Panc1 (cell line): Measurements from ENCODE around the gene CCDC86. TPM values are rescaled to one million over a fixed set of nuclear protein-coding genes. Genes with fewer than 3 reads are reported as not detected.

Experiments used
- ATAC-seq: fragments of 200-7000 bp; cut with Tn5 transposase; 2 replicates; pipeline ENCODE4 v1.9.1; 2020; ENCODE audit warnings: mild to moderate bottlenecking, moderate library complexity
- BruUV-seq: library from RNA; stranded (reverse); fragments of 400-500 nt; replicated peaks from 2 replicates; lab custom pipeline; 2021; lab: Mats Ljungman, UMichigan
- CTCF ChIA-PET: fragments of 300-600 bp; sonication (Branson Sonifier 250); formaldehyde crosslinking; loops from one replicate; lab custom pipeline; 2022; ENCODE audit warnings: antibody characterized with exemption; lab: Charles Lee
- POLR2A ChIA-PET: fragments of 300-600 bp; sonication (Branson Sonifier 250); formaldehyde crosslinking; loops from one replicate; lab custom pipeline; 2022; ENCODE audit warnings: antibody characterized with exemption; lab: Charles Lee
- DNase-seq: peaks from one replicate; pipeline ENCODE4 v3.0.0-alpha.2; 2010; ENCODE audit warnings: low read depth, low spot score
- H3K27ac ChIP-seq: 2 replicates; pipeline ENCODE4 v1.5.1; 2011; ENCODE audit warnings: mild to moderate bottlenecking, low read length, inconsistent platforms
- H3K27me3 ChIP-seq: fragments of 200-500 bp; sonication (Bioruptor generic); 2 replicates; pipeline ENCODE4 v1.6.0; 2014; ENCODE audit warnings: low read length, inconsistent platforms; ENCODE audit not compliant: control insufficient read depth, insufficient read depth
- H3K36me3 ChIP-seq: fragments of 200-500 bp; sonication (Bioruptor generic); 2 replicates; pipeline ENCODE4 v1.5.1; 2014; ENCODE audit warnings: inconsistent platforms, mild to moderate bottlenecking, low read length, moderate library complexity; ENCODE audit not compliant: control insufficient read depth, insufficient read depth
- H3K4me1 ChIP-seq: 2 replicates; pipeline ENCODE4 v1.5.1; 2011; ENCODE audit warnings: inconsistent platforms, mild to moderate bottlenecking, low read length, moderate library complexity; ENCODE audit not compliant: control insufficient read depth, insufficient read depth
- H3K4me3 ChIP-seq, 2 experiments: 2 replicates each; pipeline ENCODE4 v1.5.1; 2011 to 2012; ENCODE audit warnings: low read depth in 2 of 2, low read length in 2 of 2, mild to moderate bottlenecking in 2 of 2, inconsistent platforms in 1 of 2, moderate library complexity in 1 of 2
- H3K9me3 ChIP-seq: fragments of 200-500 bp; sonication (Bioruptor generic); 2 replicates; pipeline ENCODE4 v1.5.1; 2014; ENCODE audit warnings: low read depth, mild to moderate bottlenecking, inconsistent platforms, low read length, moderate library complexity; ENCODE audit not compliant: control insufficient read depth, insufficient read depth
- CTCF ChIP-seq: fragments of 450-650 bp; IDR thresholded peaks from 2 replicates; pipeline ENCODE4 v1.5.1; 2017; ENCODE audit warnings: mild to moderate bottlenecking
- POLR2AphosphoS5 ChIP-seq: IDR thresholded peaks from 2 replicates; pipeline ENCODE4 v1.6.1; 2012; ENCODE audit warnings: mild to moderate bottlenecking, low read depth, low read length, moderate library complexity
- REST ChIP-seq, 2 experiments: IDR thresholded peaks; 2 replicates each; pipeline ENCODE4 v1.6.1; 2011 to 2012; ENCODE audit warnings: low read depth in 2 of 2, control low read depth in 1 of 2, low read length in 1 of 2, mild to moderate bottlenecking in 1 of 2, moderate library complexity in 1 of 2; ENCODE audit not compliant: insufficient read depth in 1 of 2
- SIN3A ChIP-seq: IDR thresholded peaks from 2 replicates; pipeline ENCODE4 v1.6.1; 2012; ENCODE audit warnings: low read depth, mild to moderate bottlenecking, low read length, moderate library complexity, borderline replicate concordance; ENCODE audit not compliant: insufficient read depth
- TCF7L2 ChIP-seq: IDR thresholded peaks from 2 replicates; pipeline ENCODE4 v1.6.1; 2011; ENCODE audit warnings: mild to moderate bottlenecking, low read depth, low read length, inconsistent platforms
- in situ Hi-C: cut with HindIII; loops from 2 replicates; pipeline ENCODE4 v1.10.0; 2016; ENCODE audit warnings: low sequenced_read_pairs, low pct_unique_long_range_greater_than_20kb
- intact Hi-C: fragments of 100-400 bp; cut with micrococcal nuclease; formaldehyde crosslinking; loops from one replicate; pipeline ENCODE4 v1.10.0; 2022; ENCODE audit not compliant: unreplicated experiment
- total RNA-seq: library from RNA; stranded (reverse); gene quantifications from one replicate; pipeline ENCODE4 v1.2.1, GENCODE V29; 2021; ENCODE audit not compliant: unreplicated experiment

CCDC86 gene
- total RNA-seq, 1 experiment from 2014 or later = 70.2 TPM

DNA sequence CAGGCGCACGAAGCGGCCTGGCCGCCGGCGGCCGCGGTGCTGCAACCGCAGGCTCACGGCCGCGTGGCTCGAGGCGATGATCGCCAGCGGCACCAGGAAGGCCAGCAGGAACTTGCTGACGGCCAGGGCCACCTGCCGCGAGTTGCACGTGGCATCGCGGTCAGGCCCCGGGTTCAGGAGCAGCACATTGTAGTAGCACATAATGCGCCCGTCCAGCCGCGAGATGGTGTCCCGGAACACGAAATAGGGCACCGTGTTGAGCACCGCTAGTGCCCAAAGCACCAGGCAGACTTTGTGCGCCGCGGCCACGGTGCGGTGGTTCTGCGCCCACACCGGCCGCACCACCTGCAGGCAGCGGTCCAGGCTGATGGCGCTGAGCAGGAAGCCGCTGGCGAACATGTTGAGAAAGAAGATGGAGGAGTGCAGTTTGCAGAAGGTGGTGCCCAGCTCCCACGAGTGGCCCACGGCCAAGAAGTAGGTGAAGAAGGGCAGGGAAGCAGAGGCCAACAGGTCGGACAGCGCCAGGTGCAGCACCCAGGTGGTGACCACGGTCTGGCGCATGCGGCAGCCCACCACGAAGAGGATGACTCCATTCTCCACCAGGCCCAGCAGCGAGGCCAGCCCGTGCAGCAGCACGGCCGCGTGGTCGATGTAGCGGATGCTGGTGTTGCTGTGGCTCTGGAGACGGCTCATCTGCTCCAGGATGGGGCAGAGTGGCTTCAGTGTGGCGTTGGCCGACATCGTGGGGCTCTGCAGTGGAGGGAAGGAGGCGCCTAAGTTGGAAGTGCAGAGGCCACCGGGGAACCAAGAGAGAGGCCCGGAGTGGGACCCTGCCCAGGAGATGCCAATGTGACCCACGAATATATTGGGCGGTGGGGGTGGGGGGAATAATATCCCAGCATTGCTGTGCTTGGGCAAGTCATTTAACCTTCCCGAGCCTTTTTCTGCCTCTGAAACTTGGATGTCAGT is 11.4 kb downstream of the CCDC86 start:
- TF ChIP-seq CTCF (no peak), SIN3A (no peak), TCF7L2 (no peak), REST (IDR thresholded peaks at IDR 0.05; ENCODE audit: insufficient read depth in 1 of 2, low read depth in 2 of 2, low read length in 1 of 2) (no peak), POLR2AphosphoS5 (no peak)
- ChIA-PET CTCF (no interaction called here), POLR2A (no interaction called here)
- DNase-seq = no peak
- Histone ChIP-seq H3K4me1 (no peaks in the 10 kb centered on the region), H3K36me3 (peaks cover 2% of the 10 kb centered on the region; the same call in 1 of the 2 replicates), H3K27ac (no peak overlapping the region), H3K27me3 (no peaks in the 10 kb centered on the region), H3K9me3 (no peaks in the 10 kb centered on the region), H3K4me3 (no peak overlapping the region)
- in situ Hi-C loops (no loop called here), intact Hi-C loops (no loop called here)
- no peak for ATAC-seq
- BruUV-seq = no TSS peak

GRCh38 chr11:60854140-60854846 is 12.4 kb downstream of the CCDC86 start:
- no TSS peak for BruUV-seq
- Histone ChIP-seq H3K27ac (no peak overlapping the region), H3K4me3 (no peak overlapping the region), H3K4me1 (no peaks in the 10 kb centered on the region), H3K27me3 (no peaks in the 10 kb centered on the region), H3K36me3 (peaks cover 2% of the 10 kb centered on the region; the same call in 1 of the 2 replicates), H3K9me3 (no peaks in the 10 kb centered on the region)
- intact Hi-C loops (no loop called here), in situ Hi-C loops (no loop called here)
- DNase-seq (no peak), ATAC-seq (no peak)
- TF ChIP-seq TCF7L2 (no peak), POLR2AphosphoS5 (no peak), REST (IDR thresholded peaks at IDR 0.05; ENCODE audit: insufficient read depth in 1 of 2, low read depth in 2 of 2, low read length in 1 of 2) (no peak), SIN3A (no peak), CTCF (no peak)
- ChIA-PET POLR2A (no interaction called here), CTCF (interaction anchor here (0.9 kb wide), 1 partner anchor 23 kb away, joined by 3 read pairs; no protein-coding TSS in a partner anchor)
